Measurements from ENCODE around the gene ZBTB42.

Gene ZBTB42

GRCh38 chr14:104800771-104801519 is at the start of gene ZBTB42:
Gene ZBTB42, plus strand, starts transcription at chr14:104801101. Its CDS starts 97 bp downstream, at chr14:104801198.
- FAIRE-seq (no peak), DNase-seq (ENCODE audit: low spot score) (peak; percentile 71)

GRCh38 chr14:104751539-104752422 is 49.1 kb upstream of the ZBTB42 start:
- no peak for FAIRE-seq
- no peak for DNase-seq (ENCODE audit: low spot score)

DNA sequence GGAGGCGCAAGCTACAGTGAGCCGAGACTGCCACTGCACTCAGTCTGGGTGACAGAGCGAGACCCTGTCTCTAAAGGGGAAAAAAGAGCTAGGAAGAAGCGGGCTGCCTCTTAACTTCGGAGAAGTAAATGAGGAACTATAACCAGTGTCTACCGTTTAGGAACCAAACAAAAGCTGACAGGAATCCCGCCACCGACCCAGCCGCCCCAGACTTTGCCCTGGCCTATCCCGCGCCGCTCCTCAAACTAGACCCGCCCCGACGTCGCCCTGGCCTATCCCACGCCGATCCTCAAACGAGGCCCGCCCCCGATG is 48.5 kb upstream of the ZBTB42 start:
- FAIRE-seq (no peak), DNase-seq (ENCODE audit: low spot score) (no peak)

GRCh38 chr14:104752735-104753527 is 48.0 kb upstream of the ZBTB42 start, which contains the start of gene SIVA1:
Gene SIVA1, plus strand, starts transcription at chr14:104753147. Its CDS starts 55 bp downstream, at chr14:104753202.
- FAIRE-seq (peak; percentile 81), DNase-seq (ENCODE audit: low spot score) (peak; percentile 98)

- FAIRE-seq, result no peak
- DNase-seq (ENCODE audit: low spot score), result no peak
Observed at GRCh38 chr14:104753528-104754212, 47.2 kb upstream of the ZBTB42 start.

DNA sequence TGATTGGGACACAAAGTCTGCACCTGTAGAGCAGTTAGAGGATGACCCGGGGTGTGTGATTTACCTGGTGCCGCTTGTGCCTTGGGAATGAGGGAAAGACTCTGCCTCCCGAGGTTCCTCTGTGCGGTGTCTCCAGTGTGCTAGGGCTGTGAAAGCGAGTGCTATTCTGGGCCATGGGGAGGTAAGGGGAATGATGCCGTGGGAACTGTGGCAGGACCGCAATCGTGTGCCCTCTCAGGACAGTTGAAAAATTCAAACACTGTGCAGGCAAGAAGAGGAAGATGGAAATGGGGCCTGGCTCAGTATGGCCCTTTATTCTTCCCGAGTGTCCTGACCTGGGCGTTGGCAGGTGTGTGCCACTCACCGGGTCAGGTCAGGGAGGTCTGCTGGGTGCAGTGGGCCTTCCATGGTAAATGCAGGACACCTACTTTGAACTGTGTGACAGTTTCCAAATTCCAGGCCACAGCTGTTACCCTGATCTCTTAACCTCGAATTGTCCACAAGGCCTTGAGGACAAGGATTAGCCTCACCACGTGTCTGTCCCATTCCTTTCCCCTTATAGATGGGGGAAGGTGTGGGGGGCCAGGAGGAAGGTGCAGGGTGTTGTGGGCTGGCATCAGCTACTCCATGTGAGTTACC is 46.6 kb upstream of the ZBTB42 start:
- no peak for DNase-seq (ENCODE audit: low spot score)
- no peak for FAIRE-seq

- no peak for FAIRE-seq
- no peak for DNase-seq (ENCODE audit: low spot score)
Observed at GRCh38 chr14:104755621-104756020, 45.3 kb upstream of the ZBTB42 start.

DNA sequence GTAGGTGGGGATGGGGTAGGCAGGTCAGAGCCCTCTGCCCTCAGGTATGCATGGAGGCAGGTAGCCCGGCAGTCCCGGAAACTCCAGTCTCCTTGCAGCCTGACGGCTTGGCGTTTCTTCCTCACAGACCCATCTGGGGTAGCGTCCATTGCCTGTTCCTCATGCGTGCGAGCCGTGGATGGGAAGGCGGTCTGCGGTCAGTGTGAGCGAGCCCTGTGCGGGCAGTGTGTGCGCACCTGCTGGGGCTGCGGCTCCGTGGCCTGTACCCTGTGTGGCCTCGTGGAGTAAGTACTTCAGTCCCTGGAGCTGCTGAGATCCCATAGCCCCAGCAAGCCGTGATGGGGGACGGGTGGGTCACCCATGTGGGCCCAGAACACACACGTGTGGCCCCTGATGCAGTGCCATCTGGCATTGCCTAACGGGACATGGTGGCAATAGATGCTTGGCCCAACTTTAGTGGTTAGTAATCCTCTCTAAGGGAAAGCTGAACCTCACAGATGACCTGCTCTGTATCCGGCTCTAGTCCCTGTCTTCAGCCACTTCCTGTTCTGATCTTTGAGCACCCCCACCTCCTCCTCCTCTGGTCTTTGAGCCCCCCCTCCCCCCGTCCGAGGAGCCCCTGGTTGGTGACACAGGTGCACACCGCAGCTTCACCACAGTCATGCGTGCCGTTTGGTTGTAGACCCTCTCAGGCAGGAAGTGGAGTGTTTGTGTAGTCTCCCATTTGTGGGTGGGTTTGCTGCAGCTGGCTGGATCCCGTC is 44.2 kb upstream of the ZBTB42 start:
- DNase-seq (ENCODE audit: low spot score), result no peak
- no peak for FAIRE-seq

- DNase-seq (ENCODE audit: low spot score) (no peak), FAIRE-seq (no peak)
Observed at GRCh38 chr14:104757238-104757585, 43.7 kb upstream of the ZBTB42 start.

- DNase-seq (ENCODE audit: low spot score) (no peak), FAIRE-seq (no peak)
Observed at GRCh38 chr14:104757681-104758392, 43.1 kb upstream of the ZBTB42 start.

GRCh38 chr14:104758981-104759969 is 41.6 kb upstream of the ZBTB42 start:
- no peak for FAIRE-seq
- DNase-seq (ENCODE audit: low spot score), result no peak

GRCh38 chr14:104765517-104765916 is 35.4 kb upstream of the ZBTB42 start:
- no peak for FAIRE-seq
- DNase-seq (ENCODE audit: low spot score), result no peak

DNA sequence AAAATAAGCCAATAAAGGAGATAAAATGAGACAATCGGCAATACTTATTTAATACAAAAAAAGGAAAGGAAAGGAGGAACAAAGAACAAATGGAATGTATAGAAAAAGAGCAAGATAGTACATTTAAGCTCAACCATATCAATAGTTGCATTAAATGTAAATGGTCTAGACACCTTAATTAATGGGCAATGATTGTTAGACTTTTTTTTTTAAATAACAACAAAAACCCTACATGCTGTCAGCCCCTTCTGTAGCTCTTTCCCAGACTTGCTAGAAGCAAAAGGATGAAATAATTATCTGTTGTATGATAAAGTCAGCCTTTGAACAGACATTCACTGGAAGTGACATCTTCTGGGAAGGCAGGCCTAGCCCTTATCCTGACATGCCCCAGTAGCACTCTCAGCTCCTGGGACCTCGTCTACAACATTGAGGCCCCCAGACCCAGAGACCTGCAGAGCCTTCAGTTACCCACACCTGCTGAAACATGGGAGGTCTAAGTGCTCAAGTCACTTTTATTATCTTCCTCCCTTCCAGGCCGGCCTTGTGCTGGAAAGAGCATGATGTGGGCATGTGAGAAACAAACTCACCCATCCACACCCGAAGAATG is 34.5 kb upstream of the ZBTB42 start:
- DNase-seq (ENCODE audit: low spot score) (no peak), FAIRE-seq (no peak)

GRCh38 chr14:104766863-104767633 is 33.9 kb upstream of the ZBTB42 start:
- FAIRE-seq, result no peak
- no peak for DNase-seq (ENCODE audit: low spot score)

DNA sequence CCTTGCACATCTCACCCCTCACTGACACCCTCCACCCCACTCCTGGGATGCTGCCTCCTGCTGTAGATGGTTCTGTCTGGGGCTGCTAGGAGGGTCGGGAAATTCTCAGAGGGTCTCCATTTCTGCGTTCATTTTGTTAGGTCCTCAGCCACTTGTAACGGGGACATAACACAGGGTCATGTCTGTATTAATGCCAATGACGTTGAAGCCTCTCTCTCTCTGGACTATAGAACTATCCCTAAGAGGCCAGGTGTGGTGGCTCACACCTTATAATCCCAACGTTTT is 33.3 kb upstream of the ZBTB42 start:
- no peak for DNase-seq (ENCODE audit: low spot score)

DNA sequence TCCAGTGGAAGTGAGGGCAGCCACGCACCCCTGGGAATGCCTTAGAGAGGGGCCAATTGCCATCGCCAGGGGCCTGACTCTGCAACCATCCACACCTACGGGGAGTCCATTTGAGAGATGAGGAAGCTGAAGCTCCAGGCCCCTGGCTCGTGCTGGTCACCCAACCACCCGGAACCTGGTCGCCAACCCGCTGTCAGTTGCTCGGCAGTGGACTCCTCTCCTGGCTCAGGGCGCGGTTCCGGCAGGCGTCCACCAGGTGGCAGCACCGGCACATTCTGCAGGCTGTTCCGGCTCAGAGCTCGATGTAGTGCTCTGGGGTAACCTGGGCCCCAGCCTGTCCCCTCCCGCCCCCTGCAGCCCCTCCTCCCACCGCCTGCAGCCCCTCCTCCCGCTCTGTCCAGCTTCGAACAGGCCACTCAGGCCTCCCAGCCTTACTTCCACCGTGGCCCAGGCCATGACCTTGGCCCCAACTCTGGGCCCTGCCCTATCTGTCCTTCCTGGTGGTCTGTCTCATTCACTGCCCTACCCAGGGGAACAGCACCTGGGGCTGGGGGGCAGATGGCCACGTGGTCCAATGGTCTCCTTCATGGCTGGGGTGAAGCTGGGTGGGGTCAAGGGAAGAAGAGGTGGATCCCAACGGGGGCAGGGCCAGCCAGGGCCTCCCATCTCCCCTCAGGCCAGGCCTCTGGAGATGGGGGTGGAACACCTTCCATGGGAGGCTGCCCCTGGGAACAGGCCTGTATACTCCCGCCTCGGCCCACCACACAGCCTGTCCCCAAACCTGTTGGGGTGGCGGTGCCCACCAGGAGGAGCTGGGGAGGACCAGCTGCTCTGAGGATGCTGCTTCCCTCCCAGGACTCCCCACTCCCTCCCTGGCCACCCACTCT is 32.2 kb upstream of the ZBTB42 start:
- FAIRE-seq (no peak), DNase-seq (ENCODE audit: low spot score) (peak; percentile 75)

More for the DNA sequence above, 33.3 kb upstream of the ZBTB42 start:
- FAIRE-seq, result no peak

Measured in urothelium cell line (cell line).